Measurements from ENCODE around the gene NR2E1. TPM values are rescaled to one million over a fixed set of nuclear protein-coding genes. Genes with fewer than 3 reads are reported as not detected.

The NR2E1 gene
- total RNA-seq, 1 experiment from 2014 or later, result not detected

GRCh38 chr6:108121612-108122011 is 44.2 kb upstream of the NR2E1 start:
- H3K9me3 ChIP-seq (ENCODE audit: control insufficient read depth, low read depth, low read length), result no peaks in the 10 kb centered on the region
- H3K27me3 ChIP-seq (ENCODE audit: insufficient read depth, low read length), result peaks cover 82% of the 10 kb centered on the region
- H3K27ac ChIP-seq (ENCODE audit: insufficient read length, low read depth, low read length), result no peak overlapping the region
- H3K9ac ChIP-seq (ENCODE audit: extremely low read depth, insufficient read length, low read length), result no peak overlapping the region
- no peak overlapping the region for H3K14ac ChIP-seq (ENCODE audit: insufficient read depth, low read length)
- H3K27me3 Mint-ChIP-seq (ENCODE audit: low read depth), result peaks cover 98% of the 10 kb centered on the region
- no CpG with 5 or more reads among the region's 10 CpGs for WGBS (ENCODE audit: extremely low coverage, insufficient read length, low lambda C conversion rate)
- H3K4me1 ChIP-seq (ENCODE audit: insufficient read depth, low read length), result peaks cover 6% of the 10 kb centered on the region
- H2AK5ac ChIP-seq (ENCODE audit: insufficient read length, low read length), result no peak overlapping the region
- no peaks in the 10 kb centered on the region for H3K79me2 ChIP-seq (ENCODE audit: insufficient read depth, low read length)
- H2BK120ac ChIP-seq (ENCODE audit: low read depth, low read length, poor library complexity, severe bottlenecking), result no peak overlapping the region
- H3K23ac ChIP-seq (ENCODE audit: insufficient read length, low read depth, low read length), result no peak overlapping the region
- H3K9me3 Mint-ChIP-seq, result peaks cover 3 to 16% of the 10 kb centered on the region in 2 experiments; a peak in 4 of 5 replicates
- H3K56ac ChIP-seq (ENCODE audit: insufficient read length, low read depth, low read length), result no peak overlapping the region
- H3T11ph ChIP-seq (ENCODE audit: low read length), result no peak overlapping the region
- no peak overlapping the region for H3K4me3 Mint-ChIP-seq
- H3K4ac ChIP-seq (ENCODE audit: low read depth, low read length), result no peak overlapping the region
- no peaks in the 10 kb centered on the region; a peak in 1 of 7 replicates for H3K36me3 Mint-ChIP-seq (ENCODE audit: insufficient read depth in 1 of 3, low read depth in 3 of 3)
- no peak overlapping the region for H3K4me2 ChIP-seq (ENCODE audit: insufficient read depth, insufficient read length, low read length)
- no peak overlapping the region for H2BK20ac ChIP-seq (ENCODE audit: low read depth, low read length, poor library complexity, severe bottlenecking)
- H2BK5ac ChIP-seq (ENCODE audit: insufficient read length, low read length), result no peak overlapping the region
- H2BK15ac ChIP-seq (ENCODE audit: low read depth, low read length), result no peak overlapping the region
- peaks cover 39 to 42% of the 10 kb centered on the region in 2 experiments for H3K4me1 Mint-ChIP-seq
- no peak for DNase-seq
- no peak overlapping the region for H4K8ac ChIP-seq (replicated peaks; ENCODE audit: insufficient read length, low read depth, low read length)
- TF ChIP-seq CTCF (conservative IDR thresholded peaks at IDR 0.05), result no peak
- H2BK12ac ChIP-seq (ENCODE audit: insufficient read length, low read depth, low read length), result no peak overlapping the region
- H4K91ac ChIP-seq (ENCODE audit: insufficient read length, low read depth, low read length), result no peak overlapping the region
- no peak overlapping the region for H4K5ac ChIP-seq (ENCODE audit: insufficient read length, low read depth, low read length)
- no peaks in the 10 kb centered on the region for H3K23me2 ChIP-seq (ENCODE audit: insufficient read length, low read depth, low read length, poor library complexity, severe bottlenecking)
- H4K20me1 ChIP-seq (ENCODE audit: control insufficient read depth, insufficient read depth, insufficient read length), result no peaks in the 10 kb centered on the region
- no peak overlapping the region for H3K27ac Mint-ChIP-seq
- no peaks in the 10 kb centered on the region for H3K79me1 ChIP-seq (ENCODE audit: insufficient read depth, low read depth, low read length, poor library complexity, severe bottlenecking)
- H3K18ac ChIP-seq (ENCODE audit: insufficient read length, low read depth, low read length), result no peak overlapping the region
- H2AFZ ChIP-seq (ENCODE audit: low read length), result no peak overlapping the region
